HG02981 (cell line): ENCODE results near the gene EXD3.

Source experiments
- ATAC-seq: cut with Tn5 transposase; IDR thresholded peaks from one replicate; pipeline ENCODE4 v1.9.1; 2021; ENCODE audit warnings: mild to moderate bottlenecking, moderate library complexity; ENCODE audit not compliant: unreplicated experiment

The EXD3 gene

DNA sequence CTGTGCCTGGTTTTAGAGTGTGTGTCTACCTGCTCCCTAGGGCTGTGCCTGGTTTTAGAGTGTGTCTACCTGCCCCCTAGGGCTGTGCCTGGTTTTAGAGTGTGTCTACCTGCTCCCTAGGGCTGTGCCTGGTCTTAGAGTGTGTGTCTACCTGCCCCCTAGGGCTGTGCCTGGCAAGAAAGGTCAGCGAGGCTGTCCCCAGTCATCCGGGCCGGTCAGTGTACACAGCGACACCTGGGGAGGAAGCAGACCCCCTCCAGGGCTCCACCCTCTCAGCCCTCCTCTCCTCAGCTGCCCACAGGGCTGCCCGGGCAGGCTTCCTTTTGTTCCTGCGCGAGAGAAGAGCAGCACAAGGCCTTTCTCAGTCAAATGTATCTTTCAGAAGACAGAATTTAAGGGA is 125.0 kb downstream of the EXD3 start:
- ATAC-seq: no peak

DNA sequence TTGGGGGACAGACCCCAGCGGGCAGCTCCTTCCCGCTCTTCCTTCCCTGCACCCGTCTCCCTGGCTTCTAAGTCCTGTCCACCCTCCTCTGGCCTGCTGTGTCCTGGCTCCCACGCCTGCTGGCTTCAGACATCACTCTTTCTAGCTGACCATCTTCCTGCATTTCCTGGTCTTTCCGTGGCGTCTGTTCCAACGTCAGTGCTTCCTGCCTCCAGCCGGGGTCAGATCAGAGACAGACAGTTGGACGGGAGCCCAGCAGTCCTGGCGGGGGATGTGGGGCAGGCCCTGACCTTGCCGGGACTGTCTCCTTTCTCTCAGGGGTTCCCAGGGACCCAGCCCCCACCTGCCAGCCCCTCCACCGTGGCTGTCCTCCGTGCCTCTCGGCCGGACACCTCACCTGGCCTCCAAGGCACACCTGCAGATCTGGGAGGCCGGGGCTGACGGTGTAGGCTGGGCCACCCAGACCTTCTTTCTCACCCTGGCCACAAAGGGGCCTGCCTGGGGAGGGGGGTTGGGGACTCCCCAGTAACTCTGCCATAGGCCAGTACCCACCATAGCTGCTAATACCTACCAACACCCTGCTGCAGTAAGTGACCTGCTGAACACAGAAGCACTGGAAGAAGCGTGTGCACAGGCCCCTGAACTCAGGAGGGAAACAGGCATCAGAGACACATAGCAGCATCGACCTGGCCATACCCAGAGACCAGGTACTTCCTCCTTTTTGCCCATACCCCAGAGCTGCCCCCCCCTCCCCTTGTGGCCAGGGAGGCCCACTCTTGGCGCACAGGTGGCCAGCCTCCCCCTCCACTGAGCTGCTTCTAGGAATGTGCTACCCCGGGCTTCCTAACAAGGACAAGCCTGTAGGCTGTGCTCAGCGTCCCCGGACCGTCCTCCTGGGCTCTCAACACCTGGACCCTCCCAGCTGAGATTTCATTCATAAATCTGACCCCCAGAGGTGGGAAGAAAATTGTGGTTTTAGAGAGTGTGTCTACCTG is 126.0 kb downstream of the EXD3 start:
- ATAC-seq: no peak

DNA sequence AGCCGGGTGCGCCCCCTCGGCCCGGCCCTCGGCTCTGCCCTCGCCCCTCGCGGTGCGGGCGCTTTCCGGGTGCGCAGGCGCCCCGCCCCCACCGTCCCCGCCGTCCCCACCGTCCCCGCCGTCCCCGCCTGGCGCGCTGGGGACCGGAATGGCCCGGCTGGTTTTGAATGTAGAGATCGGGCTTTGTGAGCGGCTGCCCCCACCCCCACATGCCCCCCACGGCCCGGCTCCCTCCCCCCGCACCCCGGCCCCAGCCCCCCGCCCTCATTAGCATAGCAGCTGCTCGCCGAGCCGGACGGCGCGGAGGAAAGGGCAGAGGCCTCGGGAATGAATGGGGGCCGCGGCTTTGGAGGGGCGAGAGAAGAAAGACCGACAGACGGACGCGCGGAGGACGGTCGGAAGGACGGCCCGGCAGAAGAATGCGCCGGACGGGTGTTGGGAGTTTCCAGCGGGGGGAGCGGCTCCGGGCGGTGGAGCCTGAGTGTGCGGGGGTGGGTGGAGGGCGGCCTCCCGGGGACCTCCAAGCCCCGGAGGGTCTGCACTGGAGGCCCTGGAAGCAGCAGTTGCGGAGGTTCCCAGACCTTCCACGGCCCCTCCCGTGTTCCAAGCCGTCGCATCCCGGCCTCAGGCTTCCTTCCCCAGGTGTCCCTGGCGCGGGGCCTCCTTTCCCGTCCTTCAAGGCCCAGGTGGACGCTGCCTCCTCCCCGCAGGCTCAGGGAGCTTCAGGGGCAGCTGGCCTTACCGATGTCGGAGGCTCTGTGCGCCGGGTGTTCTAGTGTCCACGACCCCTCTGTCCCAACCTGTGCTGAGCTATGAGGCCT is 126.9 kb downstream of the EXD3 start:
- no peak for ATAC-seq

DNA sequence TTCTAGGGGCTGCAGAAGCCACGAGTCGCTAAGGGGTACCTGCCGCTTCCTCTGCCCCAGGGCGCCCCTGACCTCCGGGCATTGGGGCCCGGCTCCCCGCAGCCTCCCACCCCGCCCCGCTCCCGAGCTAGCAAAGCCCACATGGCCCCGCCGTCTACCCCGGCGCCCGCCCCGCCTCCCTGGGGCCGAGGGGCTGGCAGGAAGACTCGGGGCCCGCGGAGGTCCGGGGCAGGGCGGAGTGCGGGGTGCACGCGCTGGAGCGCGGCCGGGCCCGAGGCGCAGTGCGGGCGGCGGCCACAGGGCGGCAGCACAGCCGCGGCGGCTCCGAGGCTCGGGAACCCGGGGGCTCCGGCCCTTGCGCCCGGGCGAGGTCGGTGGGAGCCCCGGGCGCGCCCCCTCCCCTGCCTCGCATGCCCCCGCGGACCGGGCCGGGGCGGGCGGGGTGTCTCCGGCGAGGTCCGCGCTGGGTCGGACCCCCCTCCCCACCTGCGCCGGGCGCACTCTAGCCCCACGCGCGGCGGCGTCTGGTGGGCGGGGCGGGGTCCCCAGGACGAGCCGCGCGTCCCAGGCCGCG is 127.6 kb downstream of the EXD3 start:
- peak; percentile 59 for ATAC-seq

DNA sequence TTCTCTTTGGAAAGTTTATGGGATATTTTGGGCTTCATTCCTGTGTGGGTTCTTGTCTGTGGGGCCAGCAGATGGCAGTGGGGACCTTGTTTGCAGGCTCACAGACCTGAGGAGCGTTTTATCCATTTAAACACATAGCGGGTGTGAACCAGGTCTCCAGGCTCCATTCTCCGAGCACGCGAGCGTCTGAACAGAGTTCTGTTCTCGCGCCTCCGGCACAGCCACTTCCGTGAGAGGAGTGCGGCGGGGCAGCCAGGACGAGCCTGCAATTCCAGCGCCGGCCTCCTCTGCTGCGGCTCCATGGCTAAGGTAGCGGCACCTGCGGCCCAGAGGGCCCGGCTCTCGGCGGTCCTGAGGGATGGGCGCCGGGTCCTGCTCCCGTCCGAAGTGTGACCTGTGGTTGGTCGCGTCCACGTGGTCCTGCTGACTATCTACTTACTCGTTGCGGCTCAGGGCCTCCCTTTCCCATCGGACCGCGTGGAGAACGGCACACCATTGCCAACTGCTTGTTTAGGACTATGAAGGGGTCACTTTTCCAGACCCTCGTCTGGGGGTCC is 128.2 kb downstream of the EXD3 start:
- ATAC-seq: no peak

DNA sequence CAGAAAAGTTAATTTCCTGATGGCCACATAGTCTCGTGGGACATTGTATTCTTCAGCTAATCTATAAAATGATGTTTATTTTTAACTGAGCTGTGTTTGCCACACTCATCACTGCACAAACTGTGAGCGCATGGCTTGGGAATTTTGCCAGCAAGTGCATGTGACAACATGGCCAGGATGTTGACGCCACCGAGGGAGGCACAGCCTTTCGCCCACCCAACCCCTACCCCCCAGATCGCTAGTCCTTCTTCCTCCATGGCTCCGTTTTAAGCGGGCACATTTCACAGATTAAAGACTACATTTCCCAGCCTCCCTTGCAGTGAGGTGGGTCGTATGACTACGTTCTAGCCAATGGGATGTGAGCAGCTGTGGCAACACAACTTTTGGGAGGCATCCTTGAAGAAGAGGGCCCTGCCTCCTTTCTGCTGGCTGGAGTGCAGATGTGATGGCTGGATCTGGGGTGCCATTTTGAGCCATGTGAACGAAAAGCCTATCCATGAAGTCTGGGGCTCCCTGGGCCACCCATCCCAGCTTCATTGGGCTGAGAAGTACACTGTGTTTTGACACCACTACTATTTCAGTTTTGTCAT is 128.8 kb downstream of the EXD3 start:
- no peak for ATAC-seq

DNA sequence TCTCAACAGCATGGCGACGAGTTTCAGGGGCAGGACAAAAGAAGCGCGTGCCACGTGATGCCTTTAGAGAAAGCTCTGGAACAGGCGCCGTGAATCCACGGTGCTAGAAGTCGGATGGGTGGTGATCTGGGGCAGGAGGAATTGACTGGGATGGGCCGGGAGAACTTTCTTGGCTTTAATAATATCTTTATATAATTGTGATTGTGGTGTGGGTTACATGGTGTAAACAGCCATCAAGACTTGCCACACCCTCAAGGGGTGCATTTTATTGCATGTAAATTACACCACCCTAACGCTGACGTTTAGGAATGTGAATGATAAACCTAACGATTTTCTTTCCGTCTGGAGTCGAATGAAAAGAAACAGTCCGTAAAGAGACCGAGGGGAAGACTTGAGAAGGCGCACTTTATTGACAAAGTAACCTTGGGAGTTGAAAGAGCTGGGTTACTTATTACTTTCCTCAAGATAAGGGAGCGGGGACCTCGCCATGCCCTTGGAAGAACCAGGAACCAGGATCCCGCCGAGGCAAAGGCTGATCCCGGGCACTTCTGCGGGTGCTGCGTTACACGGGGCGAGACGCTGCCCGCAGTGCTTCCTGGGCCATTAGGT is 129.4 kb downstream of the EXD3 start:
- no peak for ATAC-seq

DNA sequence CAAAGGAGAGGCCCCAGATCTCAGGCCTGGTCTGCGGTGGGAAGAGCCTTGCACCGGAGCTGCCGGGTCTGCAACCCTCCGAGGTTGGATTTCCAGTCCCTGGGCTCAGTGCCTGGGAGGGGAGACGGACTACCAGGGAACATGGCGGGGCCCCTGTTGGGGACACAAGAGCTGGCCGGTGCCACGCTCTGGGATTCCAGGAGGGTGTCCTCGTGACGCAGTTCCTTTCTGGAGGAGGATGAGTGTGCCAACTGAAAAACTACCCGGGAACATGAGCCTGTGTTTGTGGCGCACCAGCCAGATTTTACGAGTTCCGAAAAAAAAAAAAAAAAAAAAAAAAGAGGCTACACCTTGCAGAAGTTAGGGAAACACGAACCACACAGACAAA is 129.9 kb downstream of the EXD3 start:
- ATAC-seq: no peak

DNA sequence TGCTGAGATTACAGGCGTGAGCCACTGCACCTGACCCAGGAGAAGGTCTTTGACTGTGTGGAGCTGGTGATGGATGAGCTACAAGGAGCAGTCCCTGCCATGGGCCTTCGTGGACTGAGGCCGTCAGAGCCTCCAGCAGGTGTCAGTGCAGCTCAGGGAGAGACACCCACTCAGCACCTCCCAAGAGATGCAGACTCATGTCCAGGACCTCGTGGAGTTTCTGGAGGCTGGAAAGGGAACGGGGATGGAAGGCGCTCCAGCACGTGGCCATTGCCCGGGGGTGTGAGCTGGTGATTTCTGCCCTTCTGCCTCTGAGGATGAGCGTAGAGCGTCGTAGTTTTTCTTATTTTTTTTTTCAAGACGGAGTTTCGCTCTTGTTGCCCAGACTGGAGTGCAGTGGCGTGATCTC is 136.0 kb downstream of the EXD3 start:
- no peak for ATAC-seq

DNA sequence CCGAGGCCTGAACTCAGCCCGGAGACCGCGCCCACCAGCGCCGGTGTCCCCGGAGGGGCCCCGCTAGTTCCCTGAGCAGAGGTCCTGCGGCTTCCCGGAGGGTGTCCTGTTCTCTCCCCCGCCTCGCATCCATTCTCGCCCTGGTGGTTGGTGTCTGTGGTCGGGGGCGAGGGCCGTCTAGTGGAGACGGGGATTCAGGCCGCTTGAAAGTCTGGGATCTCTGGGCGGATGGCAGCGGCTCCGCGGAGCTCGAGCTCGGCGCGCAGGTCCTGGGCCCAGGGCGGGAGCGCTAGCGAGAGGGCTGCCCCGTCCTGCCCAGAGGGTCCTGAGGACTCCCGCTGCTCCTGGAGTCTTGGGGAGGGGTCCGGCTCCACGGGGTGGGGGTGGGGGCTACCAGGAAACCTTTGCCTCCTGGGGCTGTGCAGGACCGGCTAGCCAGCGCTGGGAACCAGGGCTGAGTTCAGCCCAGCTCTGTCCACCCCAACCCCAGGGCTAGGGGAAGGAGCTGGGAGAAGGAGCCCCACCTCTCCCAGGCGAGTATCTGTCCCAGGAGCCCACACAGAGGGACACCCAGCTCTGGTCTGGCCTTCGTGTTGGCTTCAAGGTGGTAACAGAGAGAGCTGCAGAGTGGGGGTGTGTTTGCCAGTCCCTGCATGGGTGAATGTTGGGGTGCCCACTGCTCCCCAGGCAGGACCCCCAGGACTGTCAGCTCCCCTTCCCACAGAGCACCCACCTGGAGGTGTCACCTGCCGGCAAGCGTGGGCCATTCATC is 141.4 kb downstream of the EXD3 start:
- ATAC-seq: no peak

DNA sequence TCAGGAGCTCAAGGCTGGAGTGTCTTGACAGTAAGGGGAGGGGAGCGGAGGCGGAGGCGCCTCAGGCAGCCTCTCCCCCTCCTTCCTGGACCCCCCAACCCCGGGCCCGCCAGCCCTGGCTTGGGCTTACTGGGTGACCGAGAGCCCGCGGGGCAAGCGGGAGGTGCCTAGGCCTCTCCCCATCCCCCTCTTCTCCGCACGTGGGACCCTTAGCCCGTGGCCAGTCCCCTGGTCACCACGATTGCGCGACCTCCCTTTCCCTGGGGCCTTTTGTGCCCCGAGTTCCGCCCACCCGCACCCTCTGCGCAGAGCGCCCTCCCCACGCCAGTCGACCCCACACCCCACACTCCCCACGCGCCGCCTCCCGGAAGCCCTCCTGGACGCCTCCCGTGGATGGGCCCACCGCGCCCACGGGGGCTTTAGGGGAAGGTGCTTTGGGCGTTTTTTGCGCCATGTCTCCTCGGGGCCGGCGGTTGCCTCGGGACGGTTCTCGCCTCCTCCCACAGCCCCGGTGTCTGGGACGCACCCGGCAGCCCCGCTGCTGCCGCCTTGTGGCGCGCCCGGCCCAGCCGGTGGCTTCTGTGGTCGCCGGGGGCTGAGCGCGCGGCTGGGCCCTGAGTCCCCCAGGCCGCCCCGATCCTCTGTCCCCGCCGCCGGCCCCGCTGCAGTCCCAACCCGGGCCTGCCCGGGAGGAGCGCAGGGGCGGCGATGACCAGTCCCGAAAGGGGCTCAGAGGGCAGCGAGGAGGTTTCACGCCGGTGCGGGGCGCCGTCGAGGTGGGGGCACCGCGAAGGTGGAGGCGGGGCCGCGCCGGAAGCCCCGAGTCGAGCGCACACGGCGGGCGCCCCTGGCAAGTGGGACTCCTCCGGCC is 142.3 kb downstream of the EXD3 start:
- ATAC-seq: no peak

DNA sequence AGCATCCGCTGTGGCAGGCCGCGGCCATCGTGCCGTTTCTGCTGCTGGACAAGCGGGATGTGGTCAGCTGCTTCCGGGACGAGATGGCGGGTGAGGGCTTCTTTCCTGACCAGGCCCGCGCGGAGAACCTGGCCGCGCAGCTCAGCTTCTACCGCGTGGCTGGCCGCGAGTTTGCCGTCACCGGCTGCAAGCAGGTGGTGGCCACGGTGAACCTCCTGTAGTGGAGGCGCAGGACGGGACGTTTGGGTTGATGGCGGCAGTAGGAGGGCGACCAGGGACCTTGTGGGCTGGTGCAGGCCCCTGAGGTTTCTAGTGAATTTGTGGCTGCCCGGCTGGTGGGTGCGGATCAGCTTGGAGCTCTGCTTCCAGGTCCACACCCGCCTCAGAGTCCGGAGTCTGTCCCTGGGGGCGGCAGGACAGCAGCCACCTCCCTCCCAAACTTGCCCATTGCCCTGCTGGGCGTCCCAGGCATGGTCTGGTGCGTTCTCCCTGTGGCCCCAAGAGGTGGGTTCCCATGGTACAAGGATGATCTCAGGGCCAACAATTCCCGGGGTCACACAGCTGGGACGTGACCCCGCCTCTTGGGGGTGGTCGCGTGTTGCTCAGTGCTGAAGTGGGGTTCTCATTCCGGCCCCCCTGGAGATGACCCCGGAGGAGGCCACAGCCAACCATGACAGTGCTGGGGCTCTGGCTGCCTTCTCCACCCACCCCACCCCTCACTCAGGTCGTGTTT is 143.1 kb downstream of the EXD3 start:
- no peak for ATAC-seq

DNA sequence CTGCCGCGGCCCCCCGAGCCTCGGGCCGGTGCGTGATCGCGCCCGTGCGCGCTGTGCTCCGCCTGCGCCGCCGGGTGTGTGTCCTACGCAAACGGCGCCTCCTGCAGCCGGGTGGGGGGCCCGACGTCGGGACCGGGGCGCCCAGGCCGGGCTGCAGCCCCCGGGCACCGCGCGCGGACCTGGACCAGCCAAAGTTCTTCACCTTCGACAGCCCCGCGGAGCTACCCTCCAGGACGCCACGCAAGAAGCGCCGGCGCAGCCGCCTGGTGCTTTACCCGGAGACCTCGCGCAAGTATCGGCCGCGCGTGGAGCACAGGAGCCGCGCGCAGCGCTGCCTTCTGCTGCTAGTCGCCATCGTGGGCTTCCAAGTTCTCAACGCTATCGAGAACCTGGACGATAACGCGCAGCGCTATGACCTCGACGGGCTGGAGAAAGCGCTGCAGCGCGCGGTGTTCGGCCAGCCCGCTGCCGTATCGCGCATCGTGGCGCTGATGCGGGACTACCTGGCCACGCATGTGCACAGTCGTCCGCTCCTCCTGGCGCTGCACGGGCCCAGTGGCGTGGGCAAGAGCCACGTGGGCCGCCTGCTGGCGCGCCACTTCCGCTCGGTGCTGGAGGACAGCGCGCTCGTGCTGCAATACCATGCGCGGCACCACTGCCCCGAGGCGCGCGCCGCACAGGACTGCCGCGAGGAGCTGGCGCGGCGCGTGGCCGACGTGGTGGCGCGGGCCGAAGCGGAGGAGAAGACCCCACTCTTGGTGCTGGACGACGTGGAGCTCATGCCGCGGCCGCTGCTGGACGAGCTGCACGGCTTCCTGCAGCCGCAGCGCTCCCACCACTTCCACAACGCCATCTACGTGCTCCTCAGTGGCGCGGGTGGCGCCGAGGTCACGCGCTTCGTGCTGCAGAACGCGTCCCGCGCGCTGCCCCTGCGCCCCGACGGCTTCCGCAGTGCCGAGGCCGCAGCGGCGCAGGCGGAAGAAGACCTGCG is 143.9 kb downstream of the EXD3 start:
- ATAC-seq: no peak

DNA sequence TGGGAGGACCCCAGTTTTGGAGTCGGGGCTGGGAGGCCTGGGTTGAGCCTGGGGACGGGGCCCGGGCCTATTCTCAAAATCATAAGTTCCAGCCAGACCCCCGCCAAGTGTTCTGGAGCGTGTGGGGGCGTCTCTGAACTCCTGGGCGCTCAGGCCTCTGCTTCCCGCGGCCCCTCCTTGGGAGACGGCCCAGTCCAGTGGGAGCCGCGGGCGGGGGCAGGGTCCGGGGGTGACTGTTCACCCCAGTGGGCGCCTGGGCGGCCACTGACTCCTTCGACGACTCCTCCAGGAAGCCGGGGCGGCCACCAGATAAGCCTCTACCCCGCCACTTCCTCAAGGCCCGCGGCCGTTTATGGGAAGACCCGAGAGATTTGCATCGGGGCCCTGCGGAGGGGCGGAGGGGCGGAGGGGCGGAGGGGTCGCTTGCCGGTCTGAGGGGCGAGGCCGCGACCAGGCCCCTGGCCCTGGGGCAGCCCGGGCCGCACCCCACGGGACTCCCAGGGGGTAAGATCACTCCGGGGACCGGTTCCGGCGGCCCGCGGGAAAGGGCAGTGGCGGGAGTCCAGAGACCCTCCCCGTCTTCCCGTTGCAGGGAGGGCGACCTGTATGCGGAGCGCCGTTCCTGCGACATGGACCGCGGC is 144.8 kb downstream of the EXD3 start:
- ATAC-seq: no peak

DNA sequence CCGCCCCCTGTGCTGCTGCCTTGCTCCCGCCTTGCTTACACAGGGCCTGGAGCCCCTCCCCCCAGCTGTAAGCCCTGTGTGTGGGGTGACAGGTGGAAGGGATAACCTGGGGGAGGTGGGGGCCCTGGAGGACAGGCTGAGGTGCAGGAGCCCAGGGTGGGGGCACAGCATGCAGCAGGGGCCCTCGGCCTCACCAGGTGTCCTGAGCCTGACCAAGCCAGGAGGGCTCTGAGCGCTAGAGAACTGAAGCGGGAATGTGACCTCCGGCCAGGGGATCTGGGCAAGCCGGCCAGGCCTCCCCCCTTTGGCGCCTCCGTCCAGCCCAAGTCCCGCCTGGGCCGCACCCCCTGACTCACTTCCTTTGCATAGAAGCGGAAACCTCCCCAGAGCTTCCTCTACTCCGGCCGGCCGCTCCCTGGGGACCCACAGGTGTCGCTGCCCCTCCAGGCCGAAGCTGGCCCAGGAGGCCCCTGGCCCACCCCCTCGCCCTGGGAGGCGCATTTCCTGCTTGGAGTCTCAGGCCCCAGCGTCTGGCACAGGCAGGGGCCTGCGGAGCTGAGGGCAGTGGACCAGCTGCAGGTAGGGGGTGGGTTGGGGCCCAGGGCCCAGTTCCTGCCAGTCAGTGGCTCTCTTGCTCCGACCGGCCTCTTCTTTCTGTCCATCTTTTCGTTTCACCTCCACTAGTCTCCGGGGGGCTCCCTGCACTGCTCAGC is 145.5 kb downstream of the EXD3 start, which contains the start of gene TOR4A:
Gene TOR4A (plus strand): TSS at position 398 of the 713 bp plus-strand sequence. CDS start 964 bp downstream, outside the sequence.
- peak; percentile 59 for ATAC-seq
